B cell (primary cell): ENCODE measurements around the gene DAB2IP.

Source experiments
- EZH2 ChIP-seq: IDR thresholded peaks from 2 replicates; pipeline ENCODE4 v1.6.1; 2012; ENCODE audit warnings: borderline replicate concordance, low read depth, mild to moderate bottlenecking, moderate library complexity, low read length; ENCODE audit not compliant: insufficient read depth, poor library complexity, severe bottlenecking
- TF ChIP-seq, protein P1 (sequence below): fragments of 200-600 bp; IDR thresholded peaks from one replicate; pipeline ENCODE4 v1.8.0; 2022; ENCODE audit warnings: antibody characterized with exemption, mild to moderate bottlenecking

DNA sequence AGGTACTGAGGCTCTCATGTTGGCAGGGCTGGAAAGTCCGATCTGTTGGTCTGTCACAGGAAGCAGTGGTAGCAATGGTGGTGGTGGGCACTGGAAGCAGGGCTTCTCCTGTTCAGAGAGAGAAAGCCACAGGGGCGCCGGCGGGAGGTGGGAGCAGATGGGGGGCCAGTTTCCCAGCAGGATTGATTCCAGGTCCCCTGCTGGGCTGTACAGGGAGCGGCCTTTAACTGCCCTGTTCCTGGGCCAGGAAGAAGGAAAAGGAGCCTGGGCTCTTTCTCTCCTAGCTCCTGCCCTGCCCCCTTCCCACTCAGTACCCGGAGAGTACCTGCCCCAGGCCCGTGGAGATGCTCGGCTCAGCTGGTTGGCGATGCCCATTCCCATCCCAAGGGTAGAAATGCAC lies 2.6 kb upstream of the DAB2IP start:
- TF ChIP-seq, protein P1, sequence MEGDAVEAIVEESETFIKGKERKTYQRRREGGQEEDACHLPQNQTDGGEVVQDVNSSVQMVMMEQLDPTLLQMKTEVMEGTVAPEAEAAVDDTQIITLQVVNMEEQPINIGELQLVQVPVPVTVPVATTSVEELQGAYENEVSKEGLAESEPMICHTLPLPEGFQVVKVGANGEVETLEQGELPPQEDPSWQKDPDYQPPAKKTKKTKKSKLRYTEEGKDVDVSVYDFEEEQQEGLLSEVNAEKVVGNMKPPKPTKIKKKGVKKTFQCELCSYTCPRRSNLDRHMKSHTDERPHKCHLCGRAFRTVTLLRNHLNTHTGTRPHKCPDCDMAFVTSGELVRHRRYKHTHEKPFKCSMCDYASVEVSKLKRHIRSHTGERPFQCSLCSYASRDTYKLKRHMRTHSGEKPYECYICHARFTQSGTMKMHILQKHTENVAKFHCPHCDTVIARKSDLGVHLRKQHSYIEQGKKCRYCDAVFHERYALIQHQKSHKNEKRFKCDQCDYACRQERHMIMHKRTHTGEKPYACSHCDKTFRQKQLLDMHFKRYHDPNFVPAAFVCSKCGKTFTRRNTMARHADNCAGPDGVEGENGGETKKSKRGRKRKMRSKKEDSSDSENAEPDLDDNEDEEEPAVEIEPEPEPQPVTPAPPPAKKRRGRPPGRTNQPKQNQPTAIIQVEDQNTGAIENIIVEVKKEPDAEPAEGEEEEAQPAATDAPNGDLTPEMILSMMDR = no peak
- no peak for TF ChIP-seq EZH2
